NCI-H2107 treated with DMSO at 0.1 percent for 48 hours (cell line): ENCODE data around the gene NSG2.

ENCODE experiments used
- DNase-seq: peaks from one replicate; lab custom pipeline; 2025; ENCODE audit not compliant: unreplicated experiment; lab: John Stamatoyannopoulos, UW

Gene NSG2

DNA sequence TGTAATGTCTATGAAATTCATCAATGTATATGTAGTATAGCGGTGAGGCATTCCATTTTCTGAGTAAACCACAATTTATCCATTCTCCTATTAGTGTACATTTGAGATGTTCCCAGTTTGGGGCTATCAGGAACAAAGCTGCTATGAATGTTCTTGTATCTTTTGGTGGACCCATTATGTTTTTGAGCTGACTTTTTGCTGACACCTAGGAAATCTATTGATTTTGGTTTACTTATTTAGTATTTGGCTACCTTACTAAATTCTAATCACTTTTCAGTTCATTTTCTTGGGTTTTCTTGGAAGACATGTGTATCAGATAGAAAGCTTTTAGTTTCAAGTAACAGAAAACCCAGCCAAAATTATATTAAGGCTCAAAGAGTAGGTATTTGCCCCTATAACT lies 13.7 kb downstream of the NSG2 start:
- DNase-seq = no peak

DNA sequence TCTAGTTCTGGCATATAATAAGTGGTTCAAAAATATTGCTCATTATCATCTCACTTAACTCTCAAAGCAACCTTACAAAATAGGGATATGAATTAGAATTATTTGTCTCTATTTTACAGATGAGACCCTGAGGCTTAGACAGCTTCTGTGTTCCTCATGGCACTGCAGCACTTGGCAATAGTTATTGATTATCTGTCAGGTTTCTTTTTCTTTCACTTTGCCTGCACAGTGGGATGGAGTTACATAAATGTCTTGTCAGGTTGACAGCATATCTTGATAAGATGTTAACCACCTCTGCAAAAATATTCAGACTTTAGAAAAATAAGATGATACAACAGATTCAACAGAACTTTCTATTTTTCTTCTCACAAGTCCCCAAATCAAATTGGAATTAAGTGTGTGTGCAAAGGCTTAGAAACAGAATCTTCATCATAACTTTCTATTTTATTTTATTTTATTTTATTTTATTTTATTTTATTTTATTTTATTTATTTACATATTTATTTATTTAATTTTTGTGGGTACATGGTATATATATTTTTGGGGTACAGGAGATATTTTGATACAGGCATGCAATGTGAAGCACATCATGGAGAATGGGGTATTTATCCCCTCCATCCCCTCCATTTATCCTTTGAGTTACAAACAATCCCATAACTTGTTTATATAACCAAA lies 17.7 kb downstream of the NSG2 start:
- DNase-seq = no peak

- DNase-seq = no peak
Measured at GRCh38 chr5:174064171-174064570, 18.7 kb downstream of the NSG2 start.

DNA sequence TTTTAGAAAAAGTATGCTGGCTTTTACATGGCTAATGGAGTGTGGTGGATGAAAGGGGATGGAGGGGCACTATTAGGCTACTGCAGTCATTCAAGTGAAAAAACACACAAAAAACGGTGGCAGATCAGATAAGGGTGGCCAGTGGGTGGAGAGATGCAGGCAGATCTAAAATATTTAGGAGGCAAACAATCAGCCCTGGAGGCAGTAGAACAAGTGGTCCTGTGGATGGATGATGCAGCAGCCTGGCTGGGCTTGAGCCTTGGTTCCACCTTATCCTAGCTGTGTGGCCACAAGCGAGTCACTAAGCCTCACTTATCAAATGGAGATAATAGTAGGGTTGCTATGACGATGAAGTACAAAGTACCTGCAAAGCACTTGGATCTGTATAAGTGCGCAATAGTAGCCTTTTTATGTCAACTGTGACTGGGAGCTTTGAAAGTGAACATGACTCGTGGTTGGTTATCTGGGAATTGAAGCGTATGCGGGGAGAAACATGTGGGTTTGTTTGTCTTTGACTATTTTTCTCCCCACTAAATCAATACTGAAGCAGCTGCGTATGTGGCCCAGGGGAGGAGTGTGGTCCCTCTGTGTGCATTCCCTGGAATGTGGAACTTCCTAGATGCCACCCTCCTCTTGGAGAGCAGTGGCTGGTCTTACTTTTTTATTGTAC lies 20.2 kb downstream of the NSG2 start:
- peak; percentile 19 for DNase-seq

DNA sequence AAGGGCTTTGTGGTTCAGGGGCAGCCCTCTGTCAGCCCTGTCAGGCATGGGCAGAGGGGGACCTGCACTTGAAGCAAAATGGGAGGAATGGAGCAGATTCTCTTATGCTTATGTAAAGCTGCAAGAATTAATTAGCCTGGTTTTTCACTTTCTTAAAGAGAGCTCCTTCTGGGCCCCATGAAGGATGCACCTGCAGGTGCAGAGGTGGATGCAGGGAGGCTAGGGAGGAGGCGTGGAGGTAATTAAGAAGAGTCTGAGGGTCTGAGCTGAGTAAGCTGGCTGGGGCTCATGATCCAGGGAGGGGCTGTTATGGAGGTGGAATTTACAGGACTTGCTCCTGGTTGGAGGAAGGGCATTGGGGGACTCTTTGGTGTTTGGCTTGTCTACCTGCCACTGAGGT lies 22.0 kb downstream of the NSG2 start:
- no peak for DNase-seq

DNA sequence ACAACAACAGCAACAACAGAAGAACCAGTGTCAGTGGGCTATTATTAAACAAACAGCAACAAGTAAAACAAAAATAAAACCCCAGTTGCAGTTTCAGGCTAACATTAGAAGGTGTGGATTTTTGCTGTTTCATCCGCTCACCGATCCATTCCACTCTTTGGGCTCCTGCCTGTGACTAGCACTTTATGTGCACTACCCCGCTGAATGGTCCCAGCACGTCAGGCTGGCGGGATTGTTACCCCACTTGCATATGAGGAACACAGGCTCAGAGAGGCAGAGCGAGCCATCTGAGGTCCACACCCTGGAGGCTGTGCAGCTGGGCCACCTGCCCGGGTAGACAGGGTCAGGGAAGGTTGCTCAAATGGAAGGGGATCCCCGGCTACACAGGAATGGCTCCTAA lies 26.0 kb downstream of the NSG2 start:
- no peak for DNase-seq

- DNase-seq = no peak
Measured at GRCh38 chr5:174073122-174073660, 27.7 kb downstream of the NSG2 start.

DNA sequence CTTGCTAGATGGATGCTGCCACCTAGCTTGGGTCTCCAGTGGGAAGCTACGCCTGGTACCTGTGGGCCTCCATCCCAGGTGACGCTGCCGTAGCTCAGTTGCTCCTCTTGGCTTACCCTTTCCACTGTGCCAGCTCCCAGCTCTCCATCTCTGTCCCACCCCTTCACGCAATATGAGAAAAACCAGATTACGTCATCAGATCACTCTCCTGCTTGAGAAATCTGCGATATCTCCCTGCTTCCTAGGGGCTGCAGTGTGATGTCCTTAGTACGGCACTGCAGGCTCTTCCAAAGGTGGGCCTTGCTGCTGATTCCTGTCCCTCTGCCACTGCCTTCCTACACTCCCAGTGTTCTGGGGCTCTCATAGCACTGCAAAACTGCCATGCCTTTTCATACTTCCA lies 28.9 kb downstream of the NSG2 start:
- DNase-seq = no peak

- no peak for DNase-seq
Measured at GRCh38 chr5:174078416-174078815, 32.9 kb downstream of the NSG2 start.

- DNase-seq = no peak
Measured at GRCh38 chr5:174082286-174082685, 36.8 kb downstream of the NSG2 start.

DNA sequence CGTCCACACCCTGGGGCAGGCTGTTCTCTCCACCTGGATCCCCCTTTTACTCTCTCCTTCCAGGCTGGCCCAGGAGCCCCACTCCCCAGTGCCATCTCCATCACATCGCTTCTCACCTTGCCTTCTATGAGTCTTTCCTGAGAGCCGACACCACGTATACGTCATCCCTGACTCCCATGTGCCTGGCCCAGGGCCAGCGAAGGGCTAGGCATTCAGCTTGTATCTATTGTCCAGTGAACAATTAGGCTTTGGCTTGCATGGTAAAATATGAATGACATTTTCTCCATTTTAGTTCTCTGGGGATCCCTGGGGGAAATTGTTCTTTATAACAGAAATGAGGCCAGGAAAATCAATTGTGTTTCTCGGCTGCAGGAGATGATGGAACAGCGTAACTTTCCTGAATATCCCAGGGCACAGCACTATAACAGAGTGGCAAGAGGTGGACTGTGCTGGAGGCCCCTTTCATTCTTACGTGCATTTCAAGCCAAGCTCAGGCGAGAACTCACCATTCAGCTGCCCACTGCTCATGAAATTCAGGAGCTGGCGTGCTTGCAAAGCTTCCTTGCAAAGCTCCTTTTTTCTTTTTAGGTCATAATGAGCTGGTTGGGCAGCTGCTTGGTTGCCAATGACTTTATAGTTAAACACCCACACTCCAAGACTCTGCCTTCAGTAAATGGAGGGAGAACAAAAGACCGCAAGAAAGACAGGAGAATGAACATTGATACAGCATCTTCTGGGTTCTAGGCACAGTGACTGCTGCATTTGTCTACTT lies 37.7 kb downstream of the NSG2 start:
- no peak for DNase-seq

- DNase-seq = no peak
Measured at GRCh38 chr5:174084691-174085154, 39.2 kb downstream of the NSG2 start.

- no peak for DNase-seq
Measured at GRCh38 chr5:174086751-174087150, 41.2 kb downstream of the NSG2 start.

DNA sequence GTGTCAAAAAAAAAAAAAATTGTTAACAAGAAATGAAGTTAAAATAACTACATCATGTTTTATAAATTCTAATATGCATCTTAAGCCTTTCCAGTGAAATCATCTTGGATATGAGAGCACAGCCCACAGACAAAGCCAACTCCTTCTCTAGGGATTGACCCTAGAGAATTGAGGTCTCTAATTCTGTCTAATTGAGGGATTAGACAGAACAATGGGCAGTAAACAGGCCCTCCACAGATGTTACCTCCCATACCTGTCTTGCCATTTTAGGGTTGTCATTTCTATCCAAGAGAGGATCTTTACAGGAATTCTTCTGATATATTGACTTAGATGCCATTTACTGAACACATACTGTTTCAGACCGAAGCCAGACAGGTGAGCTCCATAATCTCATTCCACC lies 42.3 kb downstream of the NSG2 start:
- DNase-seq = no peak

DNA sequence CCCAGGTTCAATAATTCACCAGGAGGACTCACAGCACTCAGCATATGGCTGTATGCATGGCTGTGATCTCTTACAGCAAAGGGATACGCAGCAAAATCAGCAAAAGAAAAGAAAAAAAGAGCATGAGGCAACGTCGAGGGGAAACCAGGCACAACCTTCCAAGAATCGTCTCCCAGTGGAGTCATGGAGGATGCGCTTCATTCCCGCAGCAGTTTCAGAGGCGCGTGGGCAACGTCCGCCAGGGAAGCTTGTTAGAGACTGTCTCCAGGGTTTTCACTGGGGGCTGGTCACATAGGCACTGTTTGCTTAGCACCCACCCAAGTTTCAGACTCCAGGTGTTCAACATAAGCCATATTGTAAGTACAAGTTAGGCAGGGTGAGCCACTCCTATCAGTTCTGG lies 44.6 kb downstream of the NSG2 start:
- DNase-seq = no peak

DNA sequence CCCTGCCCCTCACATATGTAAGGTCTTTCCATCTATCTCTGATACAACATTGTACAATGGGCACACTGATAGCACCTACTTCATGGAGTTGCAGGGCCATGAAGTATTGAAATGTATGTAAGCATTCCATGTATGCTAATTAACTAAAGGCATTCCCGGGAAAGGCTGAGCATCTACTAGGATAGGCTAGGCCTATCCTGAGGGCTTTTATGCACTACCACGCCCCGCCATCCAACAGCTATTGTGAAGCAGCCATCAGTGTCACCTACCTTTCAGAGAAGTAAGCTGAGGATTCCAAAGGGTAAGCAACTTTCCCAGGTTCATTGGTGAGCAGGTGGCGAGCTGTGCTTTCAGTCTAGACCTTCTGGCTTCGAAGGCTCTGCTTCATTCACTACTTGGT lies 47.6 kb downstream of the NSG2 start:
- DNase-seq = no peak

DNA sequence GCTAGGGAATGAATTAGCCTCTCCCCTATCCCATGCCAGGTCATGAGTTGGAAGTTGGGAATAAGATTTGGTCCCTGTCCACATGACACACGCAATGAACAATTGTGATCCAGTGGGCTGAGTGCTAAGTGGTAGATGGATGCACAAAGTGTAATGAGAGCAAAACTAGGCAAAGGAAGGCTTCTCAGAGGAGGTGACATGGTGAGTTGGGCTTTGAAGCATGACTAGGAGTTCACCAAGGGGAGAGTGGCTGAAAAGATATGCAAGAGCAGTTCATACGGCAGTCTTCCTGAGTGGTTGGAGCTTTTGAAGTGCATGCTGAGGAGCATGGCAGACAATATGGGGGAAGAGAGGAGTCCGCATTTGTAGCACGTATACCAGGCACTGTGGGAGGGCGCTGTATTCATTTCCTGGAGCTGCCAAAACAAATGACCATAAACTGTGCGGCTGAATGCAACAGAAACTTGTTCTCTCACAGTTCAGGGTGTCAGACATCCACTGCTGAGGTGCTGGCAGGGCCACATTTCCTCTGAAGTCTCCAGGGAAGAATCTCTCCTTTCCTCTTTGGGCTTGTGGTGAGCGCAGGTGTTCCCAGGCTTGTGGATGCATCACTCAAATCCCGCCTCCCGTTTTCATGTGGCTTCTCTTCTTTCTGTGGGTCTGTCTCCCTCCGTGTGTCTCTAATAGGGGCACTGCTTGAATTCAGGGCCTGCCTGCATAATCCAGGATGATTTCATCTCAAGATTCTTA lies 49.5 kb downstream of the NSG2 start:
- no peak for DNase-seq

GRCh38 chr5:174096619-174097018 lies 51.1 kb downstream of the NSG2 start:
- no peak for DNase-seq

DNA sequence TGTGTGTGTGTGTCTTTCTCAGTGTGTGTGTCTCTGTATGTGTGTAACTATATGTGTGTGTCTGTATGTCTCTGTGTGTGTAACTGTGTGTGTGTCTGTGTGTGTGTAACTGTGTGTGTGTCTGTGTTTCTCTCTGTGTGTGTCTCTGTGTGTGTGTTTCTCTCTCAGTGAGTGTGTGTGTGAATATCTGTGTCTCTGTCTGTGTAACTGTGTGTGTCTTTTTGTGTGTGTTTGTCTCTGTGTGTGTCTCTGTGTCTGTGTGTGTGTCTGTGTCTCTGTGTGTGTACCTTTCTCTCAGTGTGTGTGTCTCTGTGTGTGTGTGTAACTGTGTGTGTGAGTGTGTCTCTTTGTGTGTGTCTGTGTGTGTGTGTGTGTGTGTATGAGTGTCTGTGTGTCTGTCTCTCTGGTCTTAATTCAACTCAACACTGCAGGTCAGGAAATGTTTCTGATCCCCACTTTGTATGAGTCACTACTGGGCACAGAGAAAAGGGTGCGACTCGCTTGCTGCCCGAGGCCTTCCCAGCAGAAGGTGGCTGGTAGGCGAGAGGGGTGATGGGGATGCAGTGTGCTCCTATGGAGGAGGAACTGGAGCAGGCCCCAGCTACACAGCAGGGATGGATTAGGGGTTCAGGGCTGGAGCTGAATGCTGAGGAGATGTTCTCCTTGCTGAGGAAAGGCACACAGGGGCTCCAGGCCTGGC lies 52.1 kb downstream of the NSG2 start:
- DNase-seq = no peak

GRCh38 chr5:174098694-174099093 lies 53.2 kb downstream of the NSG2 start:
- no peak for DNase-seq

DNA sequence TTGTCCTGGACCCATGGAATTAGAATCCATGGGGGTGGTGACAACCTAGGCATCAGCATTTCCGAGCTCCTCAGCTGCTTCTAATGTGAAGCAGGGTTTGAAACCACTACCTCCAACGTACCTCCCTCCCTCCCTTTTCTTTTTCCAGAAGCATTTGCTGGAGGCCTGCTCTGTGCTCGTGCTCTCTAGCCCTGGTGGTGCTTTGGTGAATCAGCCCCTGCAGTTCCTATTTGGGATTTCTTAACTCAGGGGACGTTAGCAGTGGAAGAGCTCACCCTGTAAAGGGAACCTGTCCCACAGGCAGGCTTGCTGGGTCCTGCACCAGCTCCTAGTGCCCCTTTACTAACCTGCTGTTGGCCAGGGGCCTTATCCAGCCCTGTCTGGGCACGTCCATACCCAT lies 55.0 kb downstream of the NSG2 start:
- no peak for DNase-seq
